Gastrocnemius medialis (tissue), 4 donors: Measurements from ENCODE around the gene ADAMTS14.

Experiments
- CTCF ChIP-seq, 5 experiments: fragments of 450-650 bp in 3 of 5; fragments of 200-600 bp in 2 of 5; sonication (generic) in 2 of 5; IDR thresholded peaks in 4 of 5; conservative IDR thresholded peaks in 1 of 5; 1 replicate in 4 of 5; 2 replicates in 1 of 5; pipeline ENCODE4 v1.5.1; 2016 to 2019; ENCODE audit warnings: antibody characterized with exemption in 5 of 5, mild to moderate bottlenecking in 3 of 5, moderate library complexity in 3 of 5
- POLR2A ChIP-seq, 2 donors: fragments of 450-650 bp; IDR thresholded peaks; one replicate each; pipeline ENCODE4 v1.6.1; 2017; ENCODE audit warnings: antibody characterized with exemption in 2 of 2, mild to moderate bottlenecking in 2 of 2, moderate library complexity in 2 of 2

- TF ChIP-seq CTCF (IDR thresholded peaks at IDR 0.05 in 4 of 5, conservative IDR thresholded peaks at IDR 0.05 in 1 of 5) (no peak), POLR2A (IDR thresholded peaks at IDR 0.05) (no peak)
Measured at GRCh38 chr10:70801854-70802253, 129.5 kb downstream of the ADAMTS14 start.
